Measurements from ENCODE around the gene DGKA.

DGKA gene

DNA sequence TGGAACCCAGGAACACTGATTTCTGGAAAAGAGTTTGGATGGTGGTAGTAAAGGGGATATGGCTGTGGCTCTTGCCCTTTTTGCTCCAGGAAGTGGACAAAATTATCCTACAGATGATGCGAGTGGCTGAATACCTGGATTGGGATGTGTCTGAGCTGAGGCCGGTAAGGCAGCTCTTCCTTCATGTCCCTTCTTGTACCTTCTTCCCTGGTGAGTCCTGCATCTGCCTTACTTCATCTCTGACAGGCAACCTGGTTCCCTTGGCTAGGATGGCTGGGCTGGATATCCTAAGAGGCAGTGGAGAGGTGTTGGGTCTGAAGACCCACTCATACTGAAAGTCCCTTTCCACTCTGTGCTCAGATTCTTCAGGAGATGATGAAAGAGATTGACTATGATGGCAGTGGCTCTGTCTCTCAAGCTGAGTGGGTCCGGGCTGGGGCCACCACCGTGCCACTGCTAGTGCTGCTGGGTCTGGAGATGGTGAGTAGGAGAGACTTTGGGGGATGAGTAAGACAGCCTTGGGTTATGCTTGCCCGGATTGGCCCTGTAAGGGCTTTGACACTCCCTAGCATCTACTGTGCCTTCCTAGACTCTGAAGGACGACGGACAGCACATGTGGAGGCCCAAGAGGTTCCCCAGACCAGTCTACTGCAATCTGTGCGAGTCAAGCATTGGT is 8.0 kb downstream of the DGKA start:
- no peak overlapping the region for H2AFZ ChIP-seq (ENCODE audit: low read depth, low read length)
- no peaks in the 10 kb centered on the region for H4K20me1 ChIP-seq (ENCODE audit: insufficient read depth, low read length)
- peaks cover 5% of the 10 kb centered on the region; the same call in 1 of the 2 replicates for H3K4me1 ChIP-seq (ENCODE audit: low read length)
- H3K9me3 ChIP-seq (ENCODE audit: insufficient read depth, low read length), result no peaks in the 10 kb centered on the region
- H3K27ac ChIP-seq (ENCODE audit: low read length), result no peak overlapping the region
- no peak overlapping the region for H3K4me3 ChIP-seq (ENCODE audit: low read length)
- H3K4me2 ChIP-seq (ENCODE audit: low read length), result no peak overlapping the region
- no peak overlapping the region for H3K9ac ChIP-seq (ENCODE audit: low read length)
- TF ChIP-seq, protein P1, sequence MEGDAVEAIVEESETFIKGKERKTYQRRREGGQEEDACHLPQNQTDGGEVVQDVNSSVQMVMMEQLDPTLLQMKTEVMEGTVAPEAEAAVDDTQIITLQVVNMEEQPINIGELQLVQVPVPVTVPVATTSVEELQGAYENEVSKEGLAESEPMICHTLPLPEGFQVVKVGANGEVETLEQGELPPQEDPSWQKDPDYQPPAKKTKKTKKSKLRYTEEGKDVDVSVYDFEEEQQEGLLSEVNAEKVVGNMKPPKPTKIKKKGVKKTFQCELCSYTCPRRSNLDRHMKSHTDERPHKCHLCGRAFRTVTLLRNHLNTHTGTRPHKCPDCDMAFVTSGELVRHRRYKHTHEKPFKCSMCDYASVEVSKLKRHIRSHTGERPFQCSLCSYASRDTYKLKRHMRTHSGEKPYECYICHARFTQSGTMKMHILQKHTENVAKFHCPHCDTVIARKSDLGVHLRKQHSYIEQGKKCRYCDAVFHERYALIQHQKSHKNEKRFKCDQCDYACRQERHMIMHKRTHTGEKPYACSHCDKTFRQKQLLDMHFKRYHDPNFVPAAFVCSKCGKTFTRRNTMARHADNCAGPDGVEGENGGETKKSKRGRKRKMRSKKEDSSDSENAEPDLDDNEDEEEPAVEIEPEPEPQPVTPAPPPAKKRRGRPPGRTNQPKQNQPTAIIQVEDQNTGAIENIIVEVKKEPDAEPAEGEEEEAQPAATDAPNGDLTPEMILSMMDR (IDR thresholded peaks at IDR 0.05; ENCODE audit: low read depth, low read length), result no peak
- no peak for TF ChIP-seq EZH2phosphoT487 (IDR thresholded peaks at IDR 0.05; ENCODE audit: low read depth)
- no peaks in the 10 kb centered on the region for H3K27me3 ChIP-seq (ENCODE audit: low read depth, low read length)
- H3K36me3 ChIP-seq (replicated peaks; ENCODE audit: low read depth, low read length), result no peaks in the 10 kb centered on the region
- no peaks in the 10 kb centered on the region for H3K79me2 ChIP-seq (ENCODE audit: low read length)

DNA sequence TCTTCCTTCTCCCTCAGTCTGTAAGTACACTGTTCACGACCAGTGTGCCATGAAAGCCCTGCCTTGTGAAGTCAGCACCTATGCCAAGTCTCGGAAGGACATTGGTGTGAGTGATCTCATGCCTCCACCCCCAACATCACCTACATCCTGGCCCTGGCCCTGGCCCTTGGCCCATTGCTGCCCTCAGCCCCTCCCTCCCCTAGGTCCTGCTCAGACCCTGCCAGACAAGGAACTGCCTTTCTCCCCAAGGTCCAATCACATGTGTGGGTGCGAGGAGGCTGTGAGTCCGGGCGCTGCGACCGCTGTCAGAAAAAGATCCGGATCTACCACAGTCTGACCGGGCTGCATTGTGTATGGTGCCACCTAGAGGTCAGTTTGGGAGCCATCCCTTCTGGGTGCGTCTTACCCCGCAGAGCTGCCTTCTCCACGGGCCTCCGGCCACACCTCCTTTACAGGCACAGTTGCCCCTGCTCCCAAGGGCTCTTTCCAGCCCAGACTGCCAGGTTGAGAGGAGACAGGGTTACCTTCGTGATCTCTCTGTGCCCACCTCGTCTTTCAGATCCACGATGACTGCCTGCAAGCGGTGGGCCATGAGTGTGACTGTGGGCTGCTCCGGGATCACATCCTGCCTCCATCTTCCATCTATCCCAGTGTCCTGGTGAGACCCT is 9.2 kb downstream of the DGKA start:
- Histone ChIP-seq H3K4me1 (ENCODE audit: low read length) (peaks cover 5% of the 10 kb centered on the region; the same call in 1 of the 2 replicates), H2AFZ (ENCODE audit: low read depth, low read length) (peak overlapping the region; percentile 50; the same call in 1 of the 2 replicates), H3K9me3 (ENCODE audit: insufficient read depth, low read length) (no peaks in the 10 kb centered on the region), H3K4me3 (ENCODE audit: low read length) (peak overlapping the region; percentile 68), H3K79me2 (ENCODE audit: low read length) (no peaks in the 10 kb centered on the region), H3K36me3 (replicated peaks; ENCODE audit: low read depth, low read length) (no peaks in the 10 kb centered on the region), H3K27ac (ENCODE audit: low read length) (no peak overlapping the region), H3K9ac (ENCODE audit: low read length) (0 out of 2 replicates have a peak overlapping the region, but pooled peaks have one; percentile 15), H3K4me2 (ENCODE audit: low read length) (peak overlapping the region; percentile 80), H3K27me3 (ENCODE audit: low read depth, low read length) (no peaks in the 10 kb centered on the region), H4K20me1 (ENCODE audit: insufficient read depth, low read length) (no peaks in the 10 kb centered on the region)
- TF ChIP-seq EZH2phosphoT487 (IDR thresholded peaks at IDR 0.05; ENCODE audit: low read depth), result no peak
- TF ChIP-seq, protein P1 (IDR thresholded peaks at IDR 0.05; ENCODE audit: low read depth, low read length), result peak; percentile 91

DNA sequence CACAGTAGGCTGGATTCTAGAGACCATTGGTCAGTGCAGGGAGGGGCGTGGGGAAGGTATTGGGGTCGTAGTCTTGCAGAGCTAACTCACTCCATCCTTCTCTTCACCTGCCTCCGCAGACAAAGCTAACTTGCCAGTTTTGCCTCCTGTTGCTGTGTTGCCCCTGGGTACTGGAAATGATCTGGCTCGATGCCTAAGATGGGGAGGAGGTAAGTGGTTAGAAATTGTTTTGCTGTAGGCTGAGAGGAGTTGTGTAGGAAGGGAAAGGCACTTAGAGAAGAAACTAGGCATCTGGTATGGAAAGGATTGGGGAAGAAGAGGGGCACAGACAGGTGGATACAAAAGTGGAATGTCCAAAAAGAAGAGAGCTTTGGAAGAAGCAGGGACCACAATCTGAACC is 11.1 kb downstream of the DGKA start:
- no peaks in the 10 kb centered on the region for H3K79me2 ChIP-seq (ENCODE audit: low read length)
- H3K36me3 ChIP-seq (replicated peaks; ENCODE audit: low read depth, low read length), result no peaks in the 10 kb centered on the region

More for the DNA sequence above, 11.1 kb downstream of the DGKA start:
- Histone ChIP-seq H3K27me3 (ENCODE audit: low read depth, low read length) (no peaks in the 10 kb centered on the region), H3K4me2 (ENCODE audit: low read length) (no peak overlapping the region), H2AFZ (ENCODE audit: low read depth, low read length) (no peak overlapping the region), H4K20me1 (ENCODE audit: insufficient read depth, low read length) (no peaks in the 10 kb centered on the region), H3K4me1 (ENCODE audit: low read length) (peaks cover 5% of the 10 kb centered on the region; the same call in 1 of the 2 replicates), H3K9ac (ENCODE audit: low read length) (no peak overlapping the region), H3K4me3 (ENCODE audit: low read length) (no peak overlapping the region), H3K27ac (ENCODE audit: low read length) (no peak overlapping the region), H3K9me3 (ENCODE audit: insufficient read depth, low read length) (no peaks in the 10 kb centered on the region)
- TF ChIP-seq, protein P1 (IDR thresholded peaks at IDR 0.05; ENCODE audit: low read depth, low read length), result no peak
- TF ChIP-seq EZH2phosphoT487 (IDR thresholded peaks at IDR 0.05; ENCODE audit: low read depth), result no peak

Data from OCI-LY3 (cell line).